Measurements from ENCODE around the gene ST6GAL1.

ST6GAL1 gene

DNA sequence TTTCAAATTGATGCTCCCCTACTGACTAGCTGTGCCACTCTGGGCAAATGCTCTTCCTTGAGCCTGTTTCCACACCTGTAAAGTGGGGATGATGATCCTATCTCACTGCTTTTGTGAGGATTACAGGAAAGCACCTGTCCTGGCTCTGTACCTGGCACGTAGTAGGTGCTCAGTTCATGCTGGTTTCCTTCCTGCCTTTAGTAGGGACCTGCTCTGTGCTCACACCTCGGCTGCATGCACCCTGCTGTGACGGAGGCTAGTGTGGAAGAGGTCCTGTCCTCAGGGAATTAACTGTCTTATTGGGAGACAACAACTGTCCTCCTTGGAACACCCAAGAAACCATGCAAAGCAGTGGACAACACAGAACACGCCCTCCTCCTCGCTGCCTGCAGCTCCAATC is 147.2 kb downstream of the ST6GAL1 start:
- DNase-seq (ENCODE audit: low spot score), result no peak

DNA sequence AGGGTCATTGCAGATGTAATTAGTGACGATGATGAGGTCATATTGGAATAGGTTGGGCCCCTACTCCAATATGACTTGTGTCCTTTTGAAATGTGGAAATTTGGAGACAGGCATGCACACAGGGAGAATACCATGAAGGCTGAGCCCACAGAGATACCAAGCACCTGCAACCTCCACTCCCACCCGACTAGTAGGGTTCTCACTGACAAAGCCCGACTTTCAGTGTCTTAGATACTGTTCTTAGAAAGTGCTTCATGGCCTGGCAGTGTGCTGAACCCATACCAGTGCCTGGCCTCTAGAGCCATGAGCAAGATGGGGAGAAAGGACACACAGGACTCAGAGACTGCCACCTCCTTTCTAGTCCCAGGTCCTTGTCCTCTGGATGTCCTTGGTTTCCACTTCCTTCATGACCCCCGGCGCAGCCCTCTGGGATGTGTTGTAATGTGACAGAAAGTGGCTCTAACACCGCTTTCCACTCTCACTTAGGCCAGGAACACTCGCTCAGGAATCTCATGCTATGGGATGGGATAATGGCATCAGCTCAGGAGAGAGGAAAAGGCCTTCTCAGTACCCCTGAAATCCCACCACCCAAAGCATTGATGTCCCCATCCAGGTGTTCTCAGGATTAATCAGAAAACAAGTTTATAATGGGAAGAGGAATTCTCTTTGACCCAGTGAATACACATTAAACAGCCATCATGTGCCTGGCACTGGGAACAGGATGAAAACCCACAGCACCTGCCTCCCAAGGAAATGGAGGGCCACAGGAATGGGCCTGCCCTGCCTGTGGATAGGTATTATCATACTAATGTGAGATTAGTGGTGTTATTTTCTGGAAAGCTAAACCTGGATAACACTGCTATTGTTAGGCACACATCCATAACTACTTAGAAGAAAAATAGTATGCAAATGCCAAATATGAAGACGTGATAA is 149.0 kb downstream of the ST6GAL1 start:
- no peak for DNase-seq (ENCODE audit: low spot score)

DNA sequence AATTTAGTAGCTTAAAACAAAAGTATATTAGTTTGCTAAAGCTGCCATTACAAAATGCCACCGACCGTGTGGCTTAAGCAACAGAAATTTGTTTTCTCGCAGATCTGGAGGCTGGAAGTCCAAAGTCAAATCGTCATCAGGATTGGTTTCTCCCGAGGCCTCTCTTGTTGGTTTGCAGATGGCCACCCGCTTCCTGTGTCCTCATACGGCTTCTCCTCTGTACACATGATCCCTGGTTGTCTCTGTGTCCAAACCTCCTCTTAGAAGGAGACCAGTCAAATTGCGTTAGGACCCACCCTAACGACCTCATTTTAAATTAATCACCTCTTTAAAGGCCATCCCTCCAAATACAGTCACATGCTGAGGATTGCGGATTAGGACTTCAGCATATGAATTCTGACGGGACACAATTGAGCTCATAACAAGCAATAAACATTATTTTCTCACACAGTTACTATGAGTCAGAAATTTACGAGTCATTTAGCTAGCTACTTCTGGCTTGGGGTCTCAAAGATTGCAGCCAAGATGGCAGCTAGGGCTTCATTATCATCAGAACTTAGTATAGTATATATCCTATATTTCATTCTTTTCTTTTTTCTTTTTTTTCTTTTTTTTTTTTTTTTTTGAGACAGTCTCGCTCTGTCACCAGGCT is 150.6 kb downstream of the ST6GAL1 start:
- no peak for DNase-seq (ENCODE audit: low spot score)

DNA sequence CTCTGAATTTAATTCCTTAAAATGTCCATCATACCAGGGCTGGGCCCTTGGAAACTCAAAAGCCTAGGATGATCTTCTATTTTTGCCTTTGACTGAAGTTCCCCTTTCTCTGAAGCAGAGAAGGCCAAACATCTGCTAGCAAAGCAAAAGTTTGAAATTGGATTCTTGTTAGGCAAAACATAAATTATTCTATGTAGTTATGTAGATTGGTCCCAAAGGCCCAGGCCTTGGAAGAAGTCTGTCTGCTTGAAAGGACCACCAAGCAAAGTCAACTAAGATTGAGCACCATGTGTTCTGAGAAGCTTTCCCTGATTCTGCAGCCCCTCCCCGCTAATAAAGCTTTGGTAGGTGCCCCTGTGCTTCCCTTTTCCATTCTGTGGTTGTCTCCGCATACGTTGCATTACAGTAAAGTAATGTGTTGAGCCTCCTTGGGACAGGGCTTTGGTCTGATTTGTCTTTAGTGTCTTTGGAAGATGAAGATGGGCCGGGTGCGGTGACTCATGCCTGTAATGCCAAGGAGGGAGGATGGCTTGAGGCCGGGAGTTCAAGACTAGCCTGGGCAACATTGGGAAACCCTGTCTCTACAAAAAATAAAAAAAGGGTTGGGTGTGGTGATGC is 152.5 kb downstream of the ST6GAL1 start:
- no peak for DNase-seq (ENCODE audit: low spot score)

DNA sequence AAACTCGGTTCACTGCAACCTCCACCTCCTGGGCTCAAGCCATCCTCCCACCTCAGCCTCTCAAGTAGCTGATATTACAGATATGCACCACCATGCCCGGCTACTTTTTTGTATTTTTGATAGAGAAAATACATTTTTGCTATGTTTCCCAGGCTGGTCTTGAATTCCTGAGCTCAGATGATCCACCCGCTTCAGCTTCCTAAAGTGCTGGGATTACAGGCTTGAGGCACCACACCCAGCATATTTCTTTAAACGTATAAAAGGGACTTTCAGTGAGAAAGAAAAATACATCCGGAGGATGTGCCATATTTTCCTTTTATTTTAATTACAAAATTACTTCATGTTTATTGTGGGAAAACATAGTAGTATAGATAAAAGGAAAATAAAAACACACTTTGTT is 153.8 kb downstream of the ST6GAL1 start:
- no peak for DNase-seq (ENCODE audit: low spot score)

DNA sequence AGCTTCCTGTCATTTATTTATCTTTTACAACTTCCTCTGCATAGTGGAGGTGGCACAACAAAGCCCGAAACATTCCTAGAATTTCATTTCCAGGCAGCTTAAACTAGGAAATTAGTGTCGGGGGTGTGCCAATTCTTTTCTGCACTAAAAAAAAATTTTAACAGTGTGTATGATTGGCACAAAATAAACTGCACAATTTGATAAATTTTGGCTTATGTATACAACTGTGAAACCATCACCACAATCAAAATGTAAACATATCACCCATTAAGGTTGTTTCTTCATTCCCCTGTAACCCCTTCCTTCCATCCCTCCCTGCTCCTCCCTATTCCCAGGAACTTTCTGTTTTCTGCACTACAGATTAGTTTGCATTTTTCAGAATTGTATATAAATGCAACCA is 154.3 kb downstream of the ST6GAL1 start:
- DNase-seq (ENCODE audit: low spot score), result no peak

DNA sequence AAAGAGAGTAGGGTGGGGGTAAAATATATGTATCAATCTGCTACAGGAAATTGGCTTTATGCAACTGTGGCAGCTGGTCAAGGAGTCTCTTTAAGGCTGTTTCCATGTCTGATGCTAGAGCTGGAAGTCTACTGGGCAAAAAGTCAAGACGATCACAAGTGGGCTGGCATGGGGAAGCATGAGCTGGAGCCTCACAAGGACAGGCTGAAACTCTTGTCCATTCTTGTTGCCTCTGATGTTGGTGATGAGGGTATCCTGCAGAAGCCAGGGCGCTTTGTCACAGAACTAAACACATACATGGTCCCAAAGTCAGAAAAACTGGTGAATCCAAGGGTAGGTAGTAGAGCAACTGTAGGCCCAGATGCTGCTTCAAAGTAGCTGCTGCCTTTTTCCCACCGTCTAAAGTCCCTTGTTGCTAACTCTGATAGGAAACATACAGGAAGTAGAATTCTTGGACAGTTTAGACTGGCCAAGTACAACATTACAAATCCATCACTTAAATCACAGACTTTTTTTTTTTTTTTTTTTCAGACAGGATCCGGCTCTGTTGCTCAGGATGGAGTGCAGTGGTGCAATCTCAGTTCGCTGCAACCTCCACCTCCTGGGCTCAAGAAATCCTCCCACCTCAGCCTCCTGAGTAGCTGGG is 154.8 kb downstream of the ST6GAL1 start:
- DNase-seq (ENCODE audit: low spot score), result no peak

DNA sequence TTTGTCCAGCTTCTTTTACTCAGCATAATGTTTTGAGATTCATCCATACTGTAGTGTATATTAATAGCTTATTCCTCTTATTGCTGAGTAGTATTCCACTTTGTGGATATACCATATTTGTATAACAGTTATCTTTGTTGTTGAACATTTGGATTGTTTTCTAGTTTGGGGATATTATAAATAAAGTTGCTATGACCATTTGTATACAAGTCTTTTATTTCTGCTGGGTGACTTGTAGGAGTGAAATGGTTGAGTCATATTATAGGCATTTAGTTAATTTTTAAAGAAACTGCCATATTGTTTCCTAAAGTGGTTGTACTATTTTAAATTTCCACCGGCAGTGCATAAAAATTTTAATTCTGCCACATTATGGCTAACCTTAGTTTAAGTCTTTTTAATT is 155.6 kb downstream of the ST6GAL1 start:
- DNase-seq (ENCODE audit: low spot score), result no peak

DNA sequence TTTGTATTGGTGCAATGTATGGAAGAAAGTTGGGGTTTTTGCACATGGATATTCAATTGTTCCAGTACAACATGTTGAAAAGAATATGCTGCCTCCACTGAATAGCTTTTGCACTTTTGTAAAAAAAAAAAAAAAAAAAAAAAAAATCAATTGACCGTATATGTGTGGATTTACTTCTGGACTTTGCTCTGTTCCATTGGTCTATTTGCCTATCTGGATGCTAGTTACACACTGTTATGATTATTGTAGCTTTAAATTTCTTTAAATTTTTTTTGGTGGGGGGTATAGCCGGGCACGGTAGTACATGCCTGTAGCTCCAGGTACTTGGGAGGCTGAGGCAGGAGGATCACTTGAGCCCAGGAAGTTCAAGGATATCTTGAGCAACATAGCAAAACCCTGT is 156.5 kb downstream of the ST6GAL1 start:
- DNase-seq (ENCODE audit: low spot score), result no peak

DNA sequence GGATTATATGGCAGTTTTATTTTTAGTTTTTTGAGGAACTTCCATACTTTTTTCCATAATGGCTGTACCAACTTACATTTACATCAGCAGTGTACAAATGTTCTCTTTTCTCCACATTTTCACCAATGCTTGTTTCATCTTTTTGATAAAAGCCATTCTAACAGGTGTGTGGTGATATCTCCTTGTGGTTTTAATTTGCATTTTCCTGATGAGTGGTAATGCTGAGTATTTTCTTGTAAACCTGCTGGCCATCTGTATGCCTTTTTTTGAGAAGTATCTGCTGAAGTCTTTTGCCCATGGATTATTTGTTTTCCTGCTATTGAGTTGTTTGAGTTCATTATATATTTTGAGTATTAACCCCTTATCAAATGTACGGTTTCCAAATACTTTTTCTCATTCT is 158.4 kb downstream of the ST6GAL1 start:
- no peak for DNase-seq (ENCODE audit: low spot score)

DNA sequence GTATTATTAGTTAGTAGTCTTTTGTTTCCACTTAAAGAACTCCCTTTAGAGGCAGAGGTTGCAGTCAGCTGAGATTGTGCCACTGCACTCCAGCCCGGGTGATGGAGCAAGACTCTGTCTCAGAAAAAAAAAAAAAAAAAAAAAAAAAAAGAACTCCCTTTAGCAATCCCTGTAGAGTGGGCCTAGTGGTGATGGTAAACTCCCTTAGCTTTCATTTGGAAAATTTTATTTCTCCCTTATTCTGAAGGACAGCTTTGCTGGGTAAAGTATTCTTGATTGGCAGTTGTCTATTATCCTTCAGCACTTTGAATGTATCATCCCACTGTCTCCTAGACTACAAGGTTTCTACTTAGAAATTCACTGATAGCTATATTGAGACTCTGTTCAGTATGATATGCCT is 163.0 kb downstream of the ST6GAL1 start:
- DNase-seq (ENCODE audit: low spot score), result no peak

DNA sequence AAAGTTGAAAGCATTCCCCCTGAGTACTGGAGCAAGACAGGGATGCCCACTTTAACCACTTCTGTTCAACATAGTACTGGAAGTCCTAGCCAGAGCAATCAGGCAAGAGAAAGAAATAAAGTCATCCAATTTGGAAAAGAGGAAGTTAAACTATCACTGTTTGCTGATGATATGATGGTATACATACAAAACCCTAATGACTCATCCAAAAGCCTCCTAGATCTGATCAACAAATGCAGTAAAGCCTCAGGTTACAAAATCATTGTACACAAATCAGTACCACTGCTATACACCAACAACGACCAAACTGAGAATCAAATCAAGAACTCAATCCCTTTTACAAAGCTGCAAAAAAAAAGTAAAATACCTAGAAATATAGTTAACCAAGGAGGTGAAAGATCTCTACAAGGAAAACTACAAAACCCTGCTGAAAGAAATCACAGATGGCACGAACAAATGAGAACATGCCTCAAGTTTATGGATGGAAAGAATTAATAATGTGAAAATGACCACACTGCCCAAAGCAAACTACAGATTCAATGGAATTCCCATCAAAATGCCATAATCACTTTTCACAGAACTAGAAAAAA is 168.7 kb downstream of the ST6GAL1 start:
- DNase-seq (ENCODE audit: low spot score), result no peak

DNA sequence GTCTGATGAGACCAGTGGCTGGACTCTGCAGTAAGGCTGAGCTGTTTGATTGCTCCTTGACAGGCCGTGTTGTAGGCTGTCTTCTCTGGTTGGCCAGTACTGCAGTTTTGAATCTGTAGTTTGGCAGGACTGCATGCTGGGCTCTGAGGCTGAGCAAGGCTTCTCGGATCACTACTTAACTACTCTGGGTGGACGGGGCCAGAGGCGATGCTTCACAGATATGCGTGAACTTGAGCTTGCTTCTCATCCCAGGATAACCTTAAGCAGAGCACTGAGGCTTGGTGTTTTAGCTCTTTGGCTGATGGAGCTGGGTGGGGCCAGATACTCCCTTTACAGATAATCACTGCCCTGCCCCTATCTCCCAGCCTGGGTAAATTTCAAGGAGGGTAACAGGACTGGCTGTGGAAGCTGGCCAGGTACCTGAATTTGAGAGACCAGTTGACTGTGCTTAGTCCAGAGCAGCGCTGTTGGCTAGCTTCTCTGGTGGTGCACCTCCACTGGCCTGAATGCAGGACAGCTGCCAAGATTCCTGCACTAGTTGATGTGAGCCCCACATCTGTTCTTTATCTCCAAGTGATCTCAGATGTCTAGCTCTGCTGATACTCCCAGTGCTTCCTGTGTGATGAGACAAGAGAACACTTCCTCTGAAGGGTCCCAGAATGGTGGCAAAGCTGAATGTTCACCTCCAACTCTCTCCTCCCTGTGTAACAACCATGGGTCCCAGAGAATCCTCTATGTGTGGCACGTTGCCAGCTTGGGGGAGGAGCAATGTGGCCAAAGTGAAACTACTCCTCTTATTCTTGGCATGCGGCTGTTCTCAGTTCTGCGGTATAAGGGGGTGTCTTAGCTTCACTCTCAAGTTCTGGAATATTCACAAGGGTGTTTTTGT is 171.1 kb downstream of the ST6GAL1 start:
- DNase-seq (ENCODE audit: low spot score), result peak; percentile 25

DNA sequence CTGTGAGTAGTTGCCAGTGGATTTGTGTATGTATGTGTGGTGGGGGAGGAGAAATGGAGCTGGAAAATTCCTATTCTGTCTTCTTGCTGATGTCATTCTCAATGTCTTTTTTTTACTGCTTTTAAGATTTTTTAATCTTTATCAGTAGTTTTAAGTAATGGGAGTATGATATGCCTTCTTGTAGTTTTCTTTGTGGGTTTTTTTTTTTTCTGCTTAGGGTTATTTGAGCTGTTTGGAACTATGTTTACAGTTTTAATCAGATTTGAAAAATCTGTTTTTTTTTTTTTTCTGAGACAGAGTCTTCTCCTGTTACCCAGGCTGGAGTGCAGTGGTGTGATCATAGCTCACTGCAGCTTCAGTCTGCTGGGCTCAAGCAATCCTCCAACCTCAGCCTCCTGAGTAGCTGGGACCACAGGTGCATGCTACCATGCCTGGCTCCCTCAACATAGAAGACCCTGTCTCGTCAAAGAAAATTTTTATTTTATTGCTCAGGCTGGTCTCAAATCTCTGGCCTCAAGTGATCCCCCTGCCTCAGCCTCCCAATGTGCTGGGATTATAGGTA is 171.8 kb downstream of the ST6GAL1 start:
- no peak for DNase-seq (ENCODE audit: low spot score)

DNA sequence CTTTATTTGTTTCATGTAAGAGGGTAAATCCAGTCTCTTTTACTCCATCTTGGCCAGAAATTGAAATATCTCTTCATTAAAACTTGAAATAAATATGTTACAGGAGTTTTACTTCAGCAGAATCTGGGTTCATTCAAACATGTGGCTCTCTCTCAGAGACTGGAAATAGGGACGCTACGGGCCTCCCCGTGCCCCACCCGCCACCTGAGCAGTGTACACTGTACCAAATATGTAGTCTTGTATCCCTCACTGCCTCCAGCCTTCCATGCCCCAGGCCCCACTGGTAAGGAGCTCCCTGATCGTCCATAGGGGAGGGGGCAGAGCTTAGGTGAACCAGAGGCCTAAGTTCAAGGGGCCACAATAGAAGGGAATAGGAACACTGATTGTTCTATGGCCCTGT is 172.9 kb downstream of the ST6GAL1 start:
- no peak for DNase-seq (ENCODE audit: low spot score)

DNA sequence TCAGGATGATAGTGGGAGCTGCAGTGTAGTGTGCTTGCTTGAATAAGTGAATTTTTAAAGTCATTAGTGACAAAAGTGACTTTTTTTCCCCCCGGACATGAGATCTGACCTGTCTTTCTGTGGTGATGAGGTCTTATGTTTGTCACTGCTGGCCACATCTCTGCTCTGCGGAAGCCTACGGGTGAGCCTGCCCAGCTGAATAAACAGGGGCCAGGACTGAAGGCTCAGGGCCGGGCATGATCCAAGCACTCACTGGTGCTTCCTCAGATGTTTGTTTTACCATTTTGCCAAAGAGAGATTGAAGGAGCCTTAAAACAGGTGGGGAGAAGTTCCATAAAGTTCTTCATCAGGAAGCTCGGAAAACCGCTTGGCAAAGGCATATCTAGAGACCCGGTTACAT is 174.0 kb downstream of the ST6GAL1 start:
- DNase-seq (ENCODE audit: low spot score), result no peak

DNA sequence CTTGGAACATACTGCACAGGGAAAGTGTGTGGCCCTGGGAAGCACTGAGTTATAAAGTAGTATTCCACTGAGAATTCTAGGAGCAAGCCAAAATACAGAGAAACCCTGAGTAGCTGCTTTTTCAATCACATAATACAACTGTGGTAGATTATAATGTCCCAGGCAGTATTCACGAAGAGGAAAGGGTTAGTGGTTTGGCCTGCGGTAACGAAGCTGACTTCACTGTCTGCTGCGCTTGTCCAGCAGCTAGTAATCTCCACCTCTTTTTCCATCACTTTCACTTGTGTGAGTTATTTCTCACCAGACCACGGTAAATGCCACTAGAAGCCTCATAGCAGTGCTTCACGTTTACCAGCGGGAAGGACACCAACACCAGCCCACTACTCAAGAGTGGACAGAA is 174.6 kb downstream of the ST6GAL1 start:
- DNase-seq (ENCODE audit: low spot score), result no peak

DNA sequence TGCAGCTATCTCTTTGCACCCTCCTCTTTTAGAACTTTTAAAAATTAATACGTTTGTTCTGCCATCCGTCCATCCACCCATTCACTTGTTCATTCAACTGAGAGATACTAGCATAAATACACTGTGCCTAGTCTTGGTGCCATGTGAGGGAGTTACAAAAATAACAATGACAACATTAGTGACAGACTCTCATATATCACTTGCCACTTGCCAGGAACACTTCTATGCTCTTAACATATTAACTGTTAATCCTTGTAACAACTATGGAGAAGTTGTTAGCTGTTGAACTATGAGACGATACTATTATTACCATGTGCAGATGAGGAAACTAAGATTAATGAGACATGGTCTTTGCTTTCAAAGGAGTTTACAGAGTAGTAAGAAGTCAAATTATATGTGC is 175.4 kb downstream of the ST6GAL1 start:
- DNase-seq (ENCODE audit: low spot score), result no peak

DNA sequence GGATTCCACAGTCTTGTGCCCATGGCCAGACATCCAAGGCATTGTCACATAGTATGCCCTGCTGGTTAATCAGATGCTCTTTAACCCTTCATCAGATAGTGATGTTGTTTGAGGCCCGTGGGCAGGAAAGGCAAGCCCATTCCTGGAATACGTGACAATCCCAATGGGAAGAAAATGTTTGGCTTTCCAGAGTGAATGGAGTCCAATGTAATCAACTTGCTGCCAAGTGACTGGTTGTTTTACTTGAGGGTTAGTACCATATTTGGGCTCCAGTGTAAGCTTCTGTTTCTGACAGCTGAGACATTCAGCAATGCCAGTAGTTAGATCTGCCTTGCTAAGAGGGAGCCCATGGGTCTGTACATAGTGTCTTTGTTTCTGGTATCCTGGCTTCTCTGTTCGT is 177.7 kb downstream of the ST6GAL1 start:
- no peak for DNase-seq (ENCODE audit: low spot score)

DNA sequence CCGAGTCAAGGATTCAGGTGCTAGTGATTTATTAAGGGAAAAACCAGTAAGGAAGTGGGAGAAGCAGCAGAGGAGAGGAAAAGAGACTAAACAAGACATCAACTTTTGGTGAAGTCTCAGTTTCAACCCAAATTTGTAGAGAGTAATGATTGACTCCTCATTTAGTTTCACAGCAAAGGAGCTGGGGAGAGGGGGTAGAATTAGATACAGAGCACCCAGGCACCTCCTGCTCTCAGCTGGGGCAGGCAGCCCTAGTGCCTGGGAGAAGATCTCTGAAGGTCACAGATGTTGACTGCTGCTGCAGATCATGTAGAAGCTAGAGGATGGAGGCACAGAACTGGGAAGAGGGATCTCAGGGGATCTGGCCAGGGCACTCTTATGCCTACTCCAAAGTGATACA is 179.8 kb downstream of the ST6GAL1 start:
- no peak for DNase-seq (ENCODE audit: low spot score)
